GM19023 (cell line): Measurements from ENCODE around the gene ZNF771.
"Not testable (repeated sequence)": the region's sequence is repeated elsewhere in the genome, so short reads cannot be mapped to it uniquely, and the experiment has no call there.

Experiments used
- ATAC-seq: cut with Tn5 transposase; IDR thresholded peaks from one replicate; pipeline ENCODE4 v1.9.1; 2021; ENCODE audit warnings: mild to moderate bottlenecking, moderate library complexity; ENCODE audit not compliant: unreplicated experiment

Gene ZNF771

DNA sequence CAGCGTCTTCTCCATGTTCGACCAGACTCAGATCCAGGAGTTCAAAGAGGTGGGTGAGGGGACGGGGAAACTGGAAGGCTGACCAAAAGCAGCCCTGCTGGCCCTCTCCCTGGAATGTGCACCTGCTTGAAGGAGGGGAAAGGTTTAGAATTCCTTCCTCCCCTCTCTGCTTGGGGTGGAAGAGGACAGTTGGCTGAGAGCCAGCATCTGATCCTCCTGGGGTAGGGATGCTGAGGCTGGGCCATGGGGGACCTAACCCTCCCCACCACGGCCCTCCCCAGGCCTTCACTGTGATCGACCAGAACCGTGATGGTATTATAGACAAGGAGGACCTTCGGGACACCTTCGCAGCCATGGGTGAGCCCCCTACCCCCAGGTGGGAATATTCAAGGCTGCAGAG lies 31.5 kb upstream of the ZNF771 start:
- no peak for ATAC-seq

GRCh38 chr16:30376461-30376902 lies 30.9 kb upstream of the ZNF771 start:
- no peak for ATAC-seq

DNA sequence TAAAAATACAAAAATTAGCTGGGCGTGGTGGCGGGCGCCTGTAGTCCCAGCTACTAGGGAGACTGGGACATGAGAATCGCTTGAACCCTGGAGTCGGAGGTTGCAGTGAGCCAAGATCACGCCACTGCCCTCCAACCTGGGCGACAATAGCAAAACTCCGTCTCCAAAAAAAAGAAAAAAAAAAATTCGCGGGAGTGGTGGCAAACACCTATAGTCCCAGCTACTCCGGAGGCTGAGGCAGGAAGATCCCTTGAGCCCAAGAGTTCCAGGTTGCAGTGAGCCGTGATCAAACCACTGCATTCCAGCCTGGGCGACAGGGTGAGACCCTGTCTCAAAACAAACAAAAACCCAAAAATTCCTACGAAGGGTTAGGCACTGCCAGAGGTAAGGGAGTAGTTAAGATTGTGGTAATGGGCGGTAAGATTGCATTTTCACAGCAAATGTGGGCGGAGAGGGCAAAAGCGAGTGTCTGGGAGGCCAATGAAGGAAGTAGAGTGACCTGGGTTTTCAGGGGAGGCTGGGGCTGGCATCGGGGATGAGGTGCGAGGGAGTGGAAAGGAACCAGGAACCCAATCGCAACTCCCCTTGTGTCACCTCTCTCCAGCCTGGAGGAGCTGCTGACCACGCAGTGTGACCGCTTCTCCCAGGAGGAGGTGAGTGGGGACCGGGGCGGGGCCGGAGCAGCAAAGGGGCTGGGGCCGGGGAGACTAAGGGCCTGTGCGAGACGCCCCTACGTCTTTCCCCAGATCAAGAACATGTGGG lies 30.2 kb upstream of the ZNF771 start:
- no peak for ATAC-seq

DNA sequence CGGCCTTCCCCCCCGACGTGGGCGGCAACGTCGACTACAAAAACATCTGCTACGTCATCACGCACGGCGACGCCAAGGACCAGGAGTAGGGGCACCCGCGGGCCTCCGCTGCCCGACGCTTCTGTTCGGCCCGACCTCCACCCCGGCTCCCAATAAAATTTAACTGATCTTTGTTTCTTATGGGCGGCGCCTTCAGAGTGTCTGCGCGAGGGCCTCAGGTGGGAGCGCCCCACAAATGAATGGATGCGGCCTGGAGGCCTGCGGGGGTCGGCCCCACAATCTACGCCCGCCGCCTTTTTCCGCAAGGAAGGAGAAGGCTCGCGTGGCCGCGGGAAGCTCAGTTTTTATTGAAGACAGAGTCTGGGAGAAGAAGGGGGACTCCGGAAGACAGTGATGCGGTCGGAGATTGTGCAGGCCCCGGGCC lies 29.6 kb upstream of the ZNF771 start:
- ATAC-seq = peak; percentile 43

GRCh38 chr16:30378236-30379157 lies 28.9 kb upstream of the ZNF771 start:
- peak; percentile 82 for ATAC-seq

- ATAC-seq = no peak
Measured at GRCh38 chr16:30379158-30379783, 28.1 kb upstream of the ZNF771 start.

GRCh38 chr16:30380072-30380802 lies 27.2 kb upstream of the ZNF771 start:
- ATAC-seq = no peak

- ATAC-seq = no peak
Measured at GRCh38 chr16:30380803-30381208, 26.6 kb upstream of the ZNF771 start.

DNA sequence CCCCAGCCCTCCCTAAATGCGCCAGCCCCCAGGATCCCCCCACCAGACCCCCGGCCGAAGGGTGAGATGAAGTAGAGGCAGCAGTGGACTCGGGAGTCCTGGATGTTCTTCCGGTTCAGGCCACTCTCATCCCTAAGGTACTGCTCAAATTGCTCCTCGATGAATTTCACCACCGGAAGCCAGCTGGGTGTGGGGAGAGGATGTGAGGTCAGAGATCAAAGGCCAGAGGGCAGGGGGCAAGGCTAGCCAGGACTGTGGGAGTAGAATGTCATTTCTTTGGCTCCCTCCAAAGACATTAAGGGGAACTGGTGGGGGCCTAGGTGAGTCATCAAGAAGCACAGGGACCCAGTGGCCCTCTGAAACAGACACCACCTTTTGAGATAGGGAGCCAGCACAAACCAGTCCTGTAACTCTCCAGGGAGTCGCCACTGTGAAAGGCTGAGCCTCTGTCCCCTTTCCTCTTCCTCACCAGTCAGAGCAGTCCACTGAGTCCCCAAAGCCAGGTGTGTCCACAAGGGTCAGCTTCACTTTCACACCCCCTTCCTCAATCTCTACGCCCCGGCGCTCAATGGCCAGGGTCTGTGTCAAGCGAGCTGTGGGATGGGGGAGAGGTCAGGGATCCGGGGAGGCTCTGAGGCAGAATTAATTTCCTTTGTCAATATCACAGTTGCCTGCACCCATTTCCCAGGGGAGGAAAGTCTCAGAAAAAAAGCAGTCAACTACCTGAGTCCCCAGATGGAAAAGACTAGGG lies 25.9 kb upstream of the ZNF771 start:
- ATAC-seq = no peak

- ATAC-seq = no peak
Measured at GRCh38 chr16:30382111-30382881, 25.1 kb upstream of the ZNF771 start, which contains the start of gene SEPTIN1. TSS of gene SEPTIN1 (minus strand) at chr16:30382561. CDS start at chr16:30382542, 19 bp downstream.

GRCh38 chr16:30383521-30383920 lies 23.9 kb upstream of the ZNF771 start:
- ATAC-seq = no peak

DNA sequence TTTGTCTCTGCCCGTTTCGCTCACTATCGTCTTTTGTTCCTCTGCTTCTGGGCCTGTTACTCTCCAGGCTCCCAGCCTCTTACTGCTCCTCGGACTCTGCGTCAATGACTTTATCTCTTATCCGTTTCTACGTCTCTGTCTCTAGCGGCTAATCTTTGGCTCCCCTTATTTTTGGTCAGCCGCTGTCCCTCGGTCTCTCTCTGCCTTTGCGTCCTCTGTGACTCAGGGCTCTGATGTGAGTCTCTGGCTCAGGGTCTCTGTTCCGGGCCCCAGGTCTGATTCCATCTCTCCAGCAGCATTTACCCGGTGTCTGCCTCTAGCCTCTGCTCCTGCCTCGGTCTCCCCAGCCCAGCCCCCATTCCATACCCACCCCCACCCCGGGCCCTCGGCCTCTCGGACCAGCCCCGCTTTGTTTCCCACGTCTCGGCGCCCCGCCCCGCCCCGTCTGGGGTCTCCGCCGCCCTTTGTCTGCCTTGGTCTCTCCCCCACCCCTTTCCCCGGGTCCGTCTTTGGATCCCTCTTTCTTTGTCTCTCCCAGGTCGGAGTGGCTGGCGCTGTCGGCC lies 12.7 kb upstream of the ZNF771 start:
- ATAC-seq = no peak

GRCh38 chr16:30395155-30395991 lies 12.0 kb upstream of the ZNF771 start, which contains the start of gene ZNF48:
TSS of gene ZNF48 (plus strand) at chr16:30395420. CDS start at chr16:30395795, 375 bp downstream.
- peak; percentile 76 for ATAC-seq

DNA sequence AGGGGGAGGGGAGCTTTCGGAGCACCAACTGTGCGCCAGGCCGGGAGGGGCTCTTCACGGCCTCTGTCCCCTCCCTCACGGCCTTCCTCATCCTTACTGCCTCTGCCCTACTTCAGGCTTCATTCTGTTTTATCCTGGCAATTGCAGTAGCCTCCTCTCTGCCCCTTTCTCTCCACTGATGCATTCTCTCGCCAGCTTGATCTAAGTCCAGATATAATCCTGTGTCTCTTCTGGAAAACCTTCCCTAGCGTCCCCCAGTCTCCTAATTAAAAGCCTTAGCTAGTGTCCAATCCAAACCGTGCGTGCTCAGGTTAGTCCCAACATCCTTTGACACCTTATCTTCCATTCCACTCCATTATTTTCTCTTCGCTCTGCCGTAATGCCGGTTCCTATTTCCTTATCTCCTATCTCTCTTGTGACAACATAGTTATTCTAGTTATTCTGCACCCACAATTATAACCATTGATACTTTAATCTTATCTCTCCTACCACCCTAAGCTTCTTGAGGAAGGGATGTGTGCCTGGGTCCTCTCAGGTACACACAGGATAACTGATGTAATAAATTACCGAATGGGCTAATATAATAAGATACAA lies 11.3 kb upstream of the ZNF771 start:
- no peak for ATAC-seq

DNA sequence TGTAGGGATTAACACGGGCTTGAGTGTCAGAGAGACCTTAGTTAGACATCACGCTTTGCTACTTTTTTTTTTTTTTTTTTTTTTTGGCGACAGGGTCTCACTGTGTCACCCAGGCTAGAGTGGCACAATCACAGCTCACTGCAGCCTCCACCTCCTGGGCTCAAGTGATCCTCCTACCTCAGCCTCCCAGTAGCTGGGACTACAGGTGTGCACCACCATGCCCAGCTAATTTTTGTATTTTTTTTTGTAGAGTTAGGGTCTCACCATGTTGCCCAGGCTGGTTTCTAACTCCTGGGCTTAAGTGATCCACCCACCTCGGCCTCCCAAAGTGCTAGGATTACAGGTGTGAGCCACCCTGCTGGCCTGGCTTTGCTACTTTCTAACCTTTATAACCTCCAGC lies 10.8 kb upstream of the ZNF771 start:
- not testable (repeated sequence) for ATAC-seq

- no peak for ATAC-seq
Measured at GRCh38 chr16:30397056-30397455, 10.3 kb upstream of the ZNF771 start.
